ENCODE results near the gene CFAP57. TPM values are rescaled to one million over a fixed set of nuclear protein-coding genes. Genes with fewer than 3 reads are reported as not detected.

Gene CFAP57
- total and polyA plus RNA-seq, 2 donors from 2014 or later: 0.34 to 2.3 TPM

GRCh38 chr1:43279161-43279560 lies 107.0 kb downstream of the CFAP57 start:
- H3K9me3 ChIP-seq (ENCODE audit: control insufficient read depth in 2 of 3, insufficient read depth in 1 of 3, low read length in 3 of 3): no peaks in the 10 kb centered on the region
- intact Hi-C loops (cut with DNase I): no loop called here
- peak in 1 of 5 donors; percentile 55 for DNase-seq
- H3K36me3 ChIP-seq (ENCODE audit: control insufficient read depth in 2 of 3, insufficient read depth in 3 of 3, low read length in 3 of 3): no peaks in the 10 kb centered on the region
- no peak for FAIRE-seq
- H3K4me1 ChIP-seq (ENCODE audit: control insufficient read depth in 2 of 3, insufficient read depth in 2 of 3, low read depth in 1 of 3, low read length in 3 of 3): peaks cover 0 to 24% (median 19%) of the 10 kb centered on the region in 3 donors
- no peak for TF ChIP-seq CTCF (IDR thresholded peaks at IDR 0.05; ENCODE audit: borderline replicate concordance, extremely low read depth, insufficient read depth)
- H3K9ac ChIP-seq (ENCODE audit: low read length in 3 of 3): no peak overlapping the region
- no peaks in the 10 kb centered on the region for H3K27me3 ChIP-seq (ENCODE audit: control insufficient read depth, insufficient read depth, low read length)
- H3K4me3 ChIP-seq (ENCODE audit: low read length in 3 of 3): no peak overlapping the region
- peak overlapping the region in 1 of 2 donors; percentile 69 for H3K27ac ChIP-seq (ENCODE audit: low read depth in 2 of 2, low read length in 2 of 2)

- FAIRE-seq (no peak), DNase-seq (peak in 1 of 5 donors; percentile 44)
- H3K27ac ChIP-seq (ENCODE audit: low read depth in 2 of 2, low read length in 2 of 2): peak overlapping the region; percentile 20 to 69
- TF ChIP-seq CTCF (IDR thresholded peaks at IDR 0.05; ENCODE audit: borderline replicate concordance, extremely low read depth, insufficient read depth): no peak
- no peak overlapping the region for H3K9ac ChIP-seq (ENCODE audit: low read length in 3 of 3)
- H3K27me3 ChIP-seq (ENCODE audit: control insufficient read depth, insufficient read depth, low read length): no peaks in the 10 kb centered on the region
- H3K4me1 ChIP-seq (ENCODE audit: control insufficient read depth in 2 of 3, insufficient read depth in 2 of 3, low read depth in 1 of 3, low read length in 3 of 3): peaks cover 0 to 24% (median 17%) of the 10 kb centered on the region in 3 donors
- H3K36me3 ChIP-seq (ENCODE audit: control insufficient read depth in 2 of 3, insufficient read depth in 3 of 3, low read length in 3 of 3): no peaks in the 10 kb centered on the region
- no peaks in the 10 kb centered on the region for H3K9me3 ChIP-seq (ENCODE audit: control insufficient read depth in 2 of 3, insufficient read depth in 1 of 3, low read length in 3 of 3)
- no peak overlapping the region for H3K4me3 ChIP-seq (ENCODE audit: low read length in 3 of 3)
- intact Hi-C loops (cut with DNase I): no loop called here
Observed at GRCh38 chr1:43279666-43280065, 107.5 kb downstream of the CFAP57 start.

- intact Hi-C loops (cut with DNase I): no loop called here
- no peak overlapping the region for H3K4me3 ChIP-seq (ENCODE audit: low read length in 3 of 3)
- no peaks in the 10 kb centered on the region for H3K9me3 ChIP-seq (ENCODE audit: control insufficient read depth in 2 of 3, insufficient read depth in 1 of 3, low read length in 3 of 3)
- H3K9ac ChIP-seq (ENCODE audit: low read length in 3 of 3): no peak overlapping the region
- H3K27ac ChIP-seq (ENCODE audit: low read depth in 2 of 2, low read length in 2 of 2): no peak overlapping the region
- TF ChIP-seq CTCF (IDR thresholded peaks at IDR 0.05; ENCODE audit: borderline replicate concordance, extremely low read depth, insufficient read depth): no peak
- FAIRE-seq: no peak
- H3K4me1 ChIP-seq (ENCODE audit: control insufficient read depth in 2 of 3, insufficient read depth in 2 of 3, low read depth in 1 of 3, low read length in 3 of 3): peaks cover 0 to 24% (median 19%) of the 10 kb centered on the region in 3 donors
- no peaks in the 10 kb centered on the region for H3K27me3 ChIP-seq (ENCODE audit: control insufficient read depth, insufficient read depth, low read length)
- no peaks in the 10 kb centered on the region for H3K36me3 ChIP-seq (ENCODE audit: control insufficient read depth in 2 of 3, insufficient read depth in 3 of 3, low read length in 3 of 3)
- peak in 3 of 5 donors; percentile 4 to 62 (median 36) for DNase-seq
Observed at GRCh38 chr1:43280692-43281091, 108.6 kb downstream of the CFAP57 start.
